ENCODE results near the gene INHBB. TPM values are rescaled to one million over a fixed set of nuclear protein-coding genes. Genes with fewer than 3 reads are reported as not detected.

Gene INHBB
- total RNA-seq, 1 experiment from 2014 or later = 0.27 TPM

DNA sequence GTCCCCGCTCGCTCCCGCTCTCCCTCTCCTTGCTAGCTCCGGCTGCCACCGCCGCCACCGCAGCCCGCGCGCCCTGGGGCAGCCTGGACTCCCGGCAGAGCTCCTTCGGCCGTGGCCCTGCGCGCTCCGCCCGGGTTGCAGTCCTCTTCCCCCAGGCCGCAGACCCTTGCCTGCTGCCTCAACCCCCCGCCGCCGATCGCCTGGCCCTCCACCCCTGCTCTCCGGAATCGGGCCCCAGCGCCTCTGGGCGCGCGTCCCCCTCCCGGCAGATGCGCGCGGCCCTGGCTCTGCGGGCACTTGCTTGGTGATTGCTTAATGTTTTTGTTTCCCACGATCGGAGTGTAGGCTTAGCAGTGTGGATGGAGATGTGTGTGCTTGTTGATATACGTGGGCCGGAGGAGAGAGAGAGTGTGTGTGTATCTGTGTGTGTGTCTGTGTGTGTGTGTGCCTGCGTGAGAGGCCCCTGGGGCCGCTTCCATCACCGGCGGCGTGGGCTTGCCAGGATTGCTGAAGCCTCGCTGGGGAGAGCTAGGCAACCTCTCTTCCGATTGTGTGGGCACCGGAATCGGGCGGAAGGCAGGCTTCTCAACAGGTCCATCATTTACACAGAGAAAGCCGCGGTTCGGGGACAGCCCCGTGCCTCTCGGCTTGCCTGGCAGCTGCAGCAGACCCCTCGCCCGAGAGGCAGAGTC, 877 bp downstream of the INHBB start:
- ATAC-seq = no peak
- RAD21 ChIA-PET (ENCODE audit: low non-redundant PET in 1 of 2, low total read pairs in 2 of 2, uncharacterized antibody in 2 of 2, unreplicated experiment in 2 of 2) = no interaction called here
- Histone ChIP-seq H3K27ac (ENCODE audit: low read depth, low read length) (no peak overlapping the region), H4K20me1 (ENCODE audit: insufficient read depth) (no peaks in the 10 kb centered on the region), H3K9me3 (ENCODE audit: control insufficient read depth in 1 of 2, insufficient read depth in 1 of 2, low read depth in 1 of 2, low read length in 2 of 2) (no peaks in the 10 kb centered on the region), H3K79me2 (ENCODE audit: insufficient read depth, low read length) (no peaks in the 10 kb centered on the region), H3K4me1 (ENCODE audit: control insufficient read depth in 1 of 2, insufficient read depth in 2 of 2, low read length in 2 of 2) (peaks cover 0 to 23% of the 10 kb centered on the region in 2 experiments; a peak in 2 of 4 replicates), H3K36me3 (ENCODE audit: control insufficient read depth in 1 of 2, insufficient read depth in 2 of 2, low read length in 2 of 2) (no peaks in the 10 kb centered on the region), H3K27me3 (ENCODE audit: insufficient read depth, low read length) (no peaks in the 10 kb centered on the region), H3K9ac (ENCODE audit: low read length) (no peak overlapping the region), H3K9me2 (ENCODE audit: insufficient read depth) (no peaks in the 10 kb centered on the region), H3K4me3 (replicated peaks in 1 of 2; ENCODE audit: low read depth in 1 of 2, low read length in 2 of 2) (no peak overlapping the region), H3K4me2 (ENCODE audit: low read length) (no peak overlapping the region), H2AFZ (ENCODE audit: low read depth, low read length, poor library complexity, severe bottlenecking) (no peak overlapping the region)
- no peak for TF ChIP-seq ZFX (IDR thresholded peaks at IDR 0.05)
- TF ChIP-seq FOSL1 (IDR thresholded peaks at IDR 0.05; ENCODE audit: low read depth) = no peak
- TF ChIP-seq EZH2 (IDR thresholded peaks at IDR 0.05) = no peak
- TF ChIP-seq, protein P1, sequence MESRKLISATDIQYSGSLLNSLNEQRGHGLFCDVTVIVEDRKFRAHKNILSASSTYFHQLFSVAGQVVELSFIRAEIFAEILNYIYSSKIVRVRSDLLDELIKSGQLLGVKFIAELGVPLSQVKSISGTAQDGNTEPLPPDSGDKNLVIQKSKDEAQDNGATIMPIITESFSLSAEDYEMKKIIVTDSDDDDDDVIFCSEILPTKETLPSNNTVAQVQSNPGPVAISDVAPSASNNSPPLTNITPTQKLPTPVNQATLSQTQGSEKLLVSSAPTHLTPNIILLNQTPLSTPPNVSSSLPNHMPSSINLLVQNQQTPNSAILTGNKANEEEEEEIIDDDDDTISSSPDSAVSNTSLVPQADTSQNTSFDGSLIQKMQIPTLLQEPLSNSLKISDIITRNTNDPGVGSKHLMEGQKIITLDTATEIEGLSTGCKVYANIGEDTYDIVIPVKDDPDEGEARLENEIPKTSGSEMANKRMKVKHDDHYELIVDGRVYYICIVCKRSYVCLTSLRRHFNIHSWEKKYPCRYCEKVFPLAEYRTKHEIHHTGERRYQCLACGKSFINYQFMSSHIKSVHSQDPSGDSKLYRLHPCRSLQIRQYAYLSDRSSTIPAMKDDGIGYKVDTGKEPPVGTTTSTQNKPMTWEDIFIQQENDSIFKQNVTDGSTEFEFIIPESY (IDR thresholded peaks at IDR 0.05; ENCODE audit: extremely low read depth, insufficient replicate concordance, low read length) = no peak
- no peak for TF ChIP-seq ZNF274 (IDR thresholded peaks at IDR 0.05; ENCODE audit: low read depth, low read length)
- TF ChIP-seq CBX3 (IDR thresholded peaks at IDR 0.05; ENCODE audit: low read depth) = no peak
- TF ChIP-seq CEBPB (IDR thresholded peaks at IDR 0.05; ENCODE audit: low read depth) = no peak
- no peak for TF ChIP-seq MAX (IDR thresholded peaks at IDR 0.05)
- no peak for TF ChIP-seq POLR2A (IDR thresholded peaks at IDR 0.05; ENCODE audit: borderline replicate concordance, extremely low read depth, insufficient read depth, insufficient read length)
- CTCF ChIA-PET = no interaction called here
- DNase-seq (ENCODE audit: low read depth, low spot score) = no peak
- intact Hi-C loops (cut with micrococcal nuclease) = loop anchor here (10.0 kb wide), 2 partner anchors 88 to 178 kb away; no protein-coding TSS in a partner anchor
- no TSS peak for BruUV-seq (replicated peaks)
- POLR2A ChIA-PET = no interaction called here

Measured in HCT116 (cell line).